K562 (cell line): ENCODE measurements around the gene DAPK2. TPM values are rescaled to one million over a fixed set of nuclear protein-coding genes. Genes with fewer than 3 reads are reported as not detected.

ENCODE experiments used
- ARID1B ChIP-seq: fragments of 450-650 bp; IDR thresholded peaks from 2 replicates; pipeline ENCODE4 v1.6.1; 2016; ENCODE audit warnings: antibody characterized with exemption, mild to moderate bottlenecking, inconsistent platforms
- BRF1 ChIP-seq: IDR thresholded peaks from 3 replicates; pipeline ENCODE4 v1.6.1; 2011; ENCODE audit warnings: borderline replicate concordance, mild to moderate bottlenecking; ENCODE audit not compliant: insufficient read length; ENCODE audit errors: extremely low read depth
- COPS2 ChIP-seq: fragments of 450-650 bp; conservative IDR thresholded peaks from 2 replicates; pipeline ENCODE4 v1.6.1; 2016; ENCODE audit warnings: mild to moderate bottlenecking, moderate library complexity
- EGR1 ChIP-seq: fragments of 450-650 bp; conservative IDR thresholded peaks from 2 replicates; pipeline ENCODE4 v1.6.1; 2017; ENCODE audit warnings: mild to moderate bottlenecking
- FOXK2 ChIP-seq, 2 experiments: fragments of 450-650 bp; IDR thresholded peaks in 1 of 2; conservative IDR thresholded peaks in 1 of 2; 2 replicates each; pipeline ENCODE4 v1.6.1; 2016; ENCODE audit warnings: low read depth in 2 of 2, mild to moderate bottlenecking in 1 of 2
- FOXP1 ChIP-seq: sonication (generic); formaldehyde crosslinking; IDR thresholded peaks from 2 replicates; pipeline ENCODE4 v1.8.0; 2022; ENCODE audit warnings: mild to moderate bottlenecking, missing genetic modification reagents
- HMG20B ChIP-seq: fragments of 250-450 bp; sonication (Bioruptor Pico); IDR thresholded peaks from 2 replicates; pipeline ENCODE4 v1.5.0; 2021; ENCODE audit warnings: mild to moderate bottlenecking
- MCM2 ChIP-seq: fragments of 450-650 bp; IDR thresholded peaks from 2 replicates; pipeline ENCODE4 v1.6.1; 2017; ENCODE audit warnings: low read depth, mild to moderate bottlenecking
- MEF2D ChIP-seq: conservative IDR thresholded peaks from 2 replicates; pipeline ENCODE4 v1.6.1; 2016; ENCODE audit warnings: low read depth, missing genetic modification characterization, missing compliant biosample characterization
- NUFIP1 ChIP-seq: fragments of 450-650 bp; IDR thresholded peaks from 2 replicates; pipeline ENCODE4 v1.6.1; 2018; ENCODE audit not compliant: partially characterized antibody
- RBM14 ChIP-seq: fragments of 200-400 bp; formaldehyde crosslinking; IDR thresholded peaks from 2 replicates; pipeline ENCODE4 v1.6.1; 2018; ENCODE audit warnings: low read depth, mild to moderate bottlenecking, low read length, moderate library complexity, borderline replicate concordance; ENCODE audit not compliant: insufficient read depth
- RNF2 ChIP-seq: sonication (generic); IDR thresholded peaks from 2 replicates; pipeline ENCODE4 v1.6.1; 2016
- SP2 ChIP-seq: IDR thresholded peaks from 2 replicates; pipeline ENCODE4 v1.6.1; 2011; ENCODE audit warnings: mild to moderate bottlenecking, low read depth, low read length, moderate library complexity; ENCODE audit not compliant: poor library complexity, severe bottlenecking; ENCODE audit errors: extremely low read depth
- TCFL5 ChIP-seq: fragments of 250-450 bp; sonication (Bioruptor Pico); conservative IDR thresholded peaks from 2 replicates; pipeline ENCODE4 v1.6.1; 2021; ENCODE audit warnings: mild to moderate bottlenecking, moderate library complexity, matching md5 sums
- ZBTB8A ChIP-seq: fragments of 450-650 bp; IDR thresholded peaks from 2 replicates; pipeline ENCODE4 v1.6.1; 2018; ENCODE audit warnings: mild to moderate bottlenecking, moderate library complexity; ENCODE audit not compliant: partially characterized antibody
- ZNF316 ChIP-seq: fragments of 450-650 bp; IDR thresholded peaks from 2 replicates; pipeline ENCODE4 v1.6.1; 2016
- ZNF384 ChIP-seq: IDR thresholded peaks from 2 replicates; pipeline ENCODE4 v1.6.1; 2012; ENCODE audit warnings: low read depth, low read length, improper control_type of control experiment
- ZNF445 ChIP-seq: fragments of 250-450 bp; sonication (Bioruptor Pico); IDR thresholded peaks from 2 replicates; pipeline ENCODE4 v1.4.0; 2020; ENCODE audit warnings: low read depth, mild to moderate bottlenecking, moderate library complexity
- ZNF707 ChIP-seq: fragments of 250-450 bp; sonication (Bioruptor Pico); conservative IDR thresholded peaks from 2 replicates; pipeline ENCODE4 v1.8.0; 2022; ENCODE audit warnings: inconsistent platforms, mild to moderate bottlenecking, moderate library complexity
- ZSCAN29 ChIP-seq: fragments of 450-650 bp; IDR thresholded peaks from 2 replicates; pipeline ENCODE4 v1.6.1; 2017
- polyA plus RNA-seq, 8 experiments: library from polyadenylated mRNA; depleted of rRNA in 4 of 8; stranded (reverse) in 5 of 8; unstranded in 3 of 8; fragments of >200 nt; fragmentation: Nextera tagmentation in 2 of 8; fragmentation: Illumina TruSeq in 1 of 8; extraction: Ambion mirVana in 2 of 8; extraction: Trizol in 1 of 8; gene quantifications; 2 replicates each; pipeline versions ENCODE4 v1.2.1 to v1.2.3, GENCODE V29; 2011 to 2014; ENCODE audit warnings: inconsistent platforms in 1 of 8, missing spikeins in 1 of 8
- total RNA-seq, 7 experiments: library from RNA; depleted of rRNA in 6 of 7; stranded (reverse); fragments of >200 nt in 6 of 7; fragmentation: Illumina TruSeq in 2 of 7; extraction: Trizol in 2 of 7; gene quantifications; 2 replicates each; pipeline versions ENCODE4 v1.2.1 to v1.2.3, GENCODE V29; 2011 to 2021; ENCODE audit warnings: low replicate concordance in 1 of 7
- TF ChIP-seq, protein P1 (sequence below): fragments of 200-400 bp; formaldehyde crosslinking; IDR thresholded peaks from 2 replicates; pipeline ENCODE4 v1.6.1; 2017; ENCODE audit warnings: mild to moderate bottlenecking, low read depth, low read length, moderate library complexity
- TF ChIP-seq, protein P2 (sequence below), 2 experiments: IDR thresholded peaks; 2 replicates each; pipeline ENCODE4 v1.6.1; 2011; ENCODE audit warnings: borderline replicate concordance in 1 of 2, control low read depth in 1 of 2, low read depth in 1 of 2, low read length in 1 of 2, mild to moderate bottlenecking in 1 of 2, mixed read lengths in 1 of 2, moderate library complexity in 1 of 2; ENCODE audit not compliant: insufficient read depth in 1 of 2, insufficient read length in 1 of 2, poor library complexity in 1 of 2, severe bottlenecking in 1 of 2; ENCODE audit errors: extremely low read depth in 1 of 2
- TF ChIP-seq, protein P3 (sequence below): fragments of 250-450 bp; sonication (Bioruptor Pico); IDR thresholded peaks from 2 replicates; pipeline ENCODE4 v1.9.0; 2021; ENCODE audit warnings: mild to moderate bottlenecking, inconsistent platforms
- TF ChIP-seq, protein P4 (sequence below): fragments of 250-450 bp; sonication (Bioruptor Pico); IDR thresholded peaks from 2 replicates; pipeline ENCODE4 v1.8.0; 2021; ENCODE audit warnings: moderate library complexity, mild to moderate bottlenecking, inconsistent platforms

DAPK2 gene
- total and polyA plus RNA-seq, 9 of the 15 experiments (the other 6 are each of a cell fraction or from before 2014, with no cell fraction given): 0.14 to 5.2 (median 2.2) TPM

DNA sequence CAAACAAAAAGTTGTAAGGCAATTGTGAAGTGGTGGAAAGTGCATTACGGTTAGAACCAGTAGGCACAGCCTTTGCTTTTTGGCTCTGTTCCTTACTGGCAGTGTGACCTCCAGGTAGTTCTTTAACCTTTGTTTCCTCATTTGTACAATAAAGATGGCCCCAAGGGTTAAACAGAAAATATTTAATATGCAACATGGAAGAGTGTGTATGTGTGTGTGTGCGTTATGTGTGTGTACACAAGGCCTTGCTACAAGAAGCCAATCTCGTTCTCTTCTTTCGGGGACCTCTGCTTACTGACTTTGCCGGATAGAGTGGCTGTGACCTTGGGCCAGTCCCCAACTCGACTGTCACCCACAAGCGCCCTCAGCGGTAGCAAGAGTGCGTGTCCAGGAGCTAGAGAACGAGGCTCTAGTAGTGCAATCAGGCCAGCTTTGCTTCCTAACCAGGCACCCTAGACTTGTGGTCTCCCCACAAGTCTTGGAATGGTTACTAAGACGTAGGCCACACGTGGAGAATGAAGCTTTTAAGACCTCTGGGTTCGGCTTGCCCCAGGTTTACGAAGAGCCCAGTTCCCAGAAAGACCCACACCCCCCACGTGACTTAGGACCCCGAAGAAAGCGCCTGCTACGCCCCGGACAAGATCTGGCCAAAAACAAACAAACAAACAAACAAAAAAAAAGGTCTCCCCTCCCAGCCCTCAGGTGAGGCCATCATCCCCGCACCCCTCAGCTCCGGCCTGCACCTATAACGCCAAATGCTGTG lies 46.8 kb upstream of the DAPK2 start (continued):
- no peak for TF ChIP-seq NUFIP1
- TF ChIP-seq, protein P1, sequence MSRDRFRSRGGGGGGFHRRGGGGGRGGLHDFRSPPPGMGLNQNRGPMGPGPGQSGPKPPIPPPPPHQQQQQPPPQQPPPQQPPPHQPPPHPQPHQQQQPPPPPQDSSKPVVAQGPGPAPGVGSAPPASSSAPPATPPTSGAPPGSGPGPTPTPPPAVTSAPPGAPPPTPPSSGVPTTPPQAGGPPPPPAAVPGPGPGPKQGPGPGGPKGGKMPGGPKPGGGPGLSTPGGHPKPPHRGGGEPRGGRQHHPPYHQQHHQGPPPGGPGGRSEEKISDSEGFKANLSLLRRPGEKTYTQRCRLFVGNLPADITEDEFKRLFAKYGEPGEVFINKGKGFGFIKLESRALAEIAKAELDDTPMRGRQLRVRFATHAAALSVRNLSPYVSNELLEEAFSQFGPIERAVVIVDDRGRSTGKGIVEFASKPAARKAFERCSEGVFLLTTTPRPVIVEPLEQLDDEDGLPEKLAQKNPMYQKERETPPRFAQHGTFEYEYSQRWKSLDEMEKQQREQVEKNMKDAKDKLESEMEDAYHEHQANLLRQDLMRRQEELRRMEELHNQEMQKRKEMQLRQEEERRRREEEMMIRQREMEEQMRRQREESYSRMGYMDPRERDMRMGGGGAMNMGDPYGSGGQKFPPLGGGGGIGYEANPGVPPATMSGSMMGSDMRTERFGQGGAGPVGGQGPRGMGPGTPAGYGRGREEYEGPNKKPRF: no peak
- no peak for TF ChIP-seq RBM14
- TF ChIP-seq BRF1: no peak
- TF ChIP-seq EGR1: no peak
- TF ChIP-seq, protein P2, sequence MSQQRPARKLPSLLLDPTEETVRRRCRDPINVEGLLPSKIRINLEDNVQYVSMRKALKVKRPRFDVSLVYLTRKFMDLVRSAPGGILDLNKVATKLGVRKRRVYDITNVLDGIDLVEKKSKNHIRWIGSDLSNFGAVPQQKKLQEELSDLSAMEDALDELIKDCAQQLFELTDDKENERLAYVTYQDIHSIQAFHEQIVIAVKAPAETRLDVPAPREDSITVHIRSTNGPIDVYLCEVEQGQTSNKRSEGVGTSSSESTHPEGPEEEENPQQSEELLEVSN (IDR thresholded peaks at IDR 0.05; ENCODE audit: borderline replicate concordance in 1 of 2, extremely low read depth in 1 of 2, insufficient read depth in 1 of 2, insufficient read length in 1 of 2, low read depth in 1 of 2, low read length in 1 of 2, poor library complexity in 1 of 2, severe bottlenecking in 1 of 2): peak in 1 of 2 experiments; percentile 49
- TF ChIP-seq ZSCAN29: no peak
- TF ChIP-seq HMG20B: no peak
- TF ChIP-seq, protein P3, sequence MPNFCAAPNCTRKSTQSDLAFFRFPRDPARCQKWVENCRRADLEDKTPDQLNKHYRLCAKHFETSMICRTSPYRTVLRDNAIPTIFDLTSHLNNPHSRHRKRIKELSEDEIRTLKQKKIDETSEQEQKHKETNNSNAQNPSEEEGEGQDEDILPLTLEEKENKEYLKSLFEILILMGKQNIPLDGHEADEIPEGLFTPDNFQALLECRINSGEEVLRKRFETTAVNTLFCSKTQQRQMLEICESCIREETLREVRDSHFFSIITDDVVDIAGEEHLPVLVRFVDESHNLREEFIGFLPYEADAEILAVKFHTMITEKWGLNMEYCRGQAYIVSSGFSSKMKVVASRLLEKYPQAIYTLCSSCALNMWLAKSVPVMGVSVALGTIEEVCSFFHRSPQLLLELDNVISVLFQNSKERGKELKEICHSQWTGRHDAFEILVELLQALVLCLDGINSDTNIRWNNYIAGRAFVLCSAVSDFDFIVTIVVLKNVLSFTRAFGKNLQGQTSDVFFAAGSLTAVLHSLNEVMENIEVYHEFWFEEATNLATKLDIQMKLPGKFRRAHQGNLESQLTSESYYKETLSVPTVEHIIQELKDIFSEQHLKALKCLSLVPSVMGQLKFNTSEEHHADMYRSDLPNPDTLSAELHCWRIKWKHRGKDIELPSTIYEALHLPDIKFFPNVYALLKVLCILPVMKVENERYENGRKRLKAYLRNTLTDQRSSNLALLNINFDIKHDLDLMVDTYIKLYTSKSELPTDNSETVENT (CRISPR knock-in tag): no peak
- no peak for TF ChIP-seq ZBTB8A
- TF ChIP-seq ZNF384: no peak
- no peak for TF ChIP-seq MCM2
- no peak for TF ChIP-seq RNF2
- TF ChIP-seq COPS2: no peak
- TF ChIP-seq MEF2D (tag): no peak
- no peak for TF ChIP-seq ZNF707 (CRISPR knock-in tag)
- no peak for TF ChIP-seq SP2
- no peak for TF ChIP-seq ZNF445 (CRISPR knock-in tag)
- TF ChIP-seq ZNF316: no peak
- TF ChIP-seq TCFL5 (CRISPR knock-in tag): no peak
- no peak for TF ChIP-seq FOXK2 (conservative IDR thresholded peaks at IDR 0.05 in 1 of 2, IDR thresholded peaks at IDR 0.05 in 1 of 2; ENCODE audit: low read depth in 2 of 2)
- 0 out of 2 replicates have a peak, but pooled peaks have one; percentile 11 for TF ChIP-seq ARID1B
- TF ChIP-seq, protein P4, sequence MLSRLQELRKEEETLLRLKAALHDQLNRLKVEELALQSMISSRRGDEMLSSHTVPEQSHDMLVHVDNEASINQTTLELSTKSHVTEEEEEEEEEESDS (CRISPR knock-in tag): no peak
- no peak for TF ChIP-seq FOXP1 (CRISPR knock-in tag)
